CD4-positive, alpha-beta memory T cell (primary cell): Measurements from ENCODE around the gene NBPF19. TPM values are rescaled to one million over a fixed set of nuclear protein-coding genes. Genes with fewer than 3 reads are reported as not detected.
"Not testable (repeated sequence)": the region's sequence is repeated elsewhere in the genome, so short reads cannot be mapped to it uniquely, and the experiment has no call there.

Experiments
- CTCF ChIA-PET: fragments of 350-600 bp; sonication (Branson Sonifier 250); formaldehyde crosslinking; loops from one replicate; lab custom pipeline; 2021; ENCODE audit warnings: inconsistent platforms; ENCODE audit not compliant: partially characterized antibody; lab: Charles Lee
- POLR2A ChIA-PET: fragments of 350-600 bp; sonication (Branson Sonifier 250); formaldehyde crosslinking; loops from one replicate; lab custom pipeline; 2021; ENCODE audit not compliant: partially characterized antibody; lab: Charles Lee
- DNase-seq, 5 donors: peaks; one replicate each; pipeline versions ENCODE4 v3.0.0 to v3.0.0-alpha.2; 2020 to 2022; ENCODE audit warnings: mixed read lengths in 1 of 5
- H3K27ac ChIP-seq: one replicate; pipeline ENCODE4 v1.7.0; 2013; ENCODE audit warnings: low read depth, low read length
- H3K27me3 ChIP-seq: 2 replicates; pipeline ENCODE4 v1.7.0; 2013; ENCODE audit warnings: mild to moderate bottlenecking, low read length, moderate library complexity; ENCODE audit not compliant: insufficient read depth
- H3K36me3 ChIP-seq: 2 replicates; pipeline ENCODE4 v1.7.0; 2013; ENCODE audit warnings: mild to moderate bottlenecking, low read length, moderate library complexity; ENCODE audit not compliant: insufficient read depth
- H3K4me1 ChIP-seq: 2 replicates; pipeline ENCODE4 v1.7.0; 2013; ENCODE audit warnings: mild to moderate bottlenecking, low read length, moderate library complexity; ENCODE audit not compliant: insufficient read depth
- H3K4me3 ChIP-seq, 2 donors: one replicate each; pipeline ENCODE4 v1.7.0; 2013; ENCODE audit warnings: low read length in 2 of 2, mild to moderate bottlenecking in 1 of 2
- H3K9me3 ChIP-seq, 2 donors: one replicate each; pipeline ENCODE4 v1.7.0; 2013; ENCODE audit warnings: low read length in 2 of 2, control low read depth in 1 of 2; ENCODE audit not compliant: control insufficient read depth in 1 of 2
- H3K27ac Mint-ChIP-seq, 7 donors: one replicate each; pipeline ENCODE4 v1.8.0; 2020 to 2021; ENCODE audit warnings: mixed read lengths in 7 of 7, mild to moderate bottlenecking in 6 of 7, inconsistent platforms in 3 of 7, moderate library complexity in 3 of 7
- H3K27me3 Mint-ChIP-seq, 2 donors: one replicate each; pipeline ENCODE4 v1.8.0; 2020 to 2021; ENCODE audit warnings: mixed read lengths in 2 of 2
- H3K36me3 Mint-ChIP-seq, 2 donors: one replicate each; pipeline ENCODE4 v1.8.0; 2020 to 2021; ENCODE audit warnings: mixed read lengths in 2 of 2, inconsistent platforms in 1 of 2, mild to moderate bottlenecking in 1 of 2
- H3K4me1 Mint-ChIP-seq, 4 donors: one replicate each; pipeline ENCODE4 v1.8.0; 2020 to 2021; ENCODE audit warnings: mixed read lengths in 4 of 4, mild to moderate bottlenecking in 1 of 4
- H3K4me3 Mint-ChIP-seq, 8 donors: one replicate each; pipeline ENCODE4 v1.8.0; 2020 to 2021; ENCODE audit warnings: mixed read lengths in 8 of 8, mild to moderate bottlenecking in 7 of 8, moderate library complexity in 6 of 8, inconsistent platforms in 3 of 8
- H3K9me3 Mint-ChIP-seq, 8 donors: one replicate each; pipeline ENCODE4 v1.8.0; 2020 to 2021; ENCODE audit warnings: mixed read lengths in 8 of 8, mild to moderate bottlenecking in 5 of 8, inconsistent platforms in 3 of 8, moderate library complexity in 1 of 8
- intact Hi-C: fragments of 100-400 bp; cut with micrococcal nuclease; formaldehyde crosslinking; loops from one replicate; pipeline ENCODE4 v1.15.1; 2023
- polyA plus RNA-seq, 2 donors: library from polyadenylated mRNA; unstranded; fragments of 300-500 nt; fragmentation: Illumina TruSeq; gene quantifications; one replicate each; pipeline ENCODE4 v1.2.3, GENCODE V29; 2021
- total RNA-seq, 2 experiments: library from RNA; stranded (reverse); gene quantifications; one replicate each; pipeline ENCODE4 v1.2.3, GENCODE V29; 2021

NBPF19 gene
- total RNA-seq (10 to 100 TPM; 65.4 to 67.3 TPM), polyA plus RNA-seq (1 to 10 TPM; 1.5 to 5.6 TPM)

DNA sequence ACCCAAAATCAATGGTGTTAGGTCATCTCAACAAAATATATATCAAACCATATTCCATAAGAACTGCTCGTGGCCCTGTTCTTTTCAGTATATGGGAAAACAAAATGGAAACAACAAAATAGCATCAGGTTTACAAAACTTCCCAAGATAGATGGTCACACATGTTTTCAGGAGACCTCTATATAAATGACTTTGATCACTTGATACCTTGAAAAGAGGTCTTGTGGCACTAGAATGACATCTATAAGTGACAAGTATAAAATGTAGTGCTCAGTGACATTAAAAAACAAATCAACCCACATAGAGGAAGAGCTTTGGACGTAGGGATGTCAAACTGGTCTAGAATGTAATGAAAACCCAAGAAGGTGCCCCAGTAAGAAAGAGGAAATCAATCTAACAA lies at the start of gene NBPF19:
TSS of gene NBPF19 (plus strand) at position 301 of the 400 bp plus-strand sequence. CDS start 888 bp downstream, outside the sequence.
- H3K36me3 ChIP-seq, H3K4me3 ChIP-seq, H3K27ac Mint-ChIP-seq, H3K36me3 Mint-ChIP-seq, H3K9me3 Mint-ChIP-seq, H3K4me1 ChIP-seq, H3K4me3 Mint-ChIP-seq, H3K4me1 Mint-ChIP-seq, POLR2A ChIA-PET, H3K9me3 ChIP-seq, intact Hi-C loops, CTCF ChIA-PET, H3K27me3 Mint-ChIP-seq, H3K27me3 ChIP-seq, H3K27ac ChIP-seq, DNase-seq: not testable (repeated sequence)

- not testable (repeated sequence) for H3K4me1 Mint-ChIP-seq, H3K4me3 ChIP-seq, H3K4me1 ChIP-seq
Observed at GRCh38 chr1:149428317-149428716, 46.5 kb upstream of the NBPF19 start.

GRCh38 chr1:149445451-149445850 lies 29.4 kb upstream of the NBPF19 start:
- H3K36me3 ChIP-seq, CTCF ChIA-PET, POLR2A ChIA-PET, H3K9me3 ChIP-seq, H3K27ac Mint-ChIP-seq, H3K27me3 ChIP-seq, H3K4me1 ChIP-seq, intact Hi-C loops, H3K9me3 Mint-ChIP-seq, H3K36me3 Mint-ChIP-seq, H3K27ac ChIP-seq, H3K4me3 Mint-ChIP-seq, H3K4me3 ChIP-seq, H3K27me3 Mint-ChIP-seq, DNase-seq: not testable (repeated sequence)
- peaks cover 0 to 21% (median 8%) of the 10 kb centered on the region in 4 donors for H3K4me1 Mint-ChIP-seq

More at GRCh38 chr1:149428317-149428716, 46.5 kb upstream of the NBPF19 start:
- intact Hi-C loops, H3K36me3 Mint-ChIP-seq, H3K4me3 Mint-ChIP-seq, H3K9me3 ChIP-seq, H3K27ac ChIP-seq, POLR2A ChIA-PET, H3K9me3 Mint-ChIP-seq, H3K36me3 ChIP-seq, H3K27me3 Mint-ChIP-seq, DNase-seq, CTCF ChIA-PET, H3K27ac Mint-ChIP-seq, H3K27me3 ChIP-seq: not testable (repeated sequence)

- H3K36me3 ChIP-seq, H3K4me3 Mint-ChIP-seq, H3K9me3 Mint-ChIP-seq, H3K27ac Mint-ChIP-seq, CTCF ChIA-PET, H3K9me3 ChIP-seq, H3K4me3 ChIP-seq, H3K4me1 ChIP-seq, H3K27me3 ChIP-seq, H3K27me3 Mint-ChIP-seq, DNase-seq, POLR2A ChIA-PET, H3K4me1 Mint-ChIP-seq, intact Hi-C loops, H3K36me3 Mint-ChIP-seq, H3K27ac ChIP-seq: not testable (repeated sequence)
Observed at GRCh38 chr1:149452196-149452595, 22.6 kb upstream of the NBPF19 start.

- not testable (repeated sequence) for H3K36me3 ChIP-seq, H3K36me3 Mint-ChIP-seq, H3K4me1 Mint-ChIP-seq
Observed at GRCh38 chr1:149452652-149453051, 22.2 kb upstream of the NBPF19 start.

GRCh38 chr1:149558350-149558825 lies 83.5 kb downstream of the NBPF19 start:
- peak overlapping the region; percentile 59 for H3K27ac ChIP-seq
- H3K36me3 ChIP-seq, H3K9me3 ChIP-seq, H3K9me3 Mint-ChIP-seq, H3K27me3 Mint-ChIP-seq, H3K27me3 ChIP-seq, CTCF ChIA-PET, H3K4me1 Mint-ChIP-seq, H3K4me1 ChIP-seq, intact Hi-C loops: not testable (repeated sequence)
- Mint-ChIP-seq H3K4me3 (peak overlapping the region; percentile 84 to 91 (median 90)), H3K27ac (peak overlapping the region; percentile 87 to 93 (median 91)), H3K36me3 (peaks cover 10 to 12% of the 10 kb centered on the region in 2 donors)
- POLR2A ChIA-PET = interaction anchor here (0.6 kb wide), 1 partner anchor 87 kb away, joined by 3 read pairs; no protein-coding TSS in a partner anchor
- H3K4me3 ChIP-seq = peak overlapping the region; percentile 30 to 45
- DNase-seq = peak; percentile 56 to 69 (median 60)

More at GRCh38 chr1:149452652-149453051, 22.2 kb upstream of the NBPF19 start:
- DNase-seq, H3K27me3 Mint-ChIP-seq, H3K9me3 Mint-ChIP-seq, intact Hi-C loops, H3K27ac ChIP-seq, H3K4me3 Mint-ChIP-seq, CTCF ChIA-PET, H3K4me3 ChIP-seq, H3K27me3 ChIP-seq, H3K9me3 ChIP-seq, POLR2A ChIA-PET, H3K27ac Mint-ChIP-seq, H3K4me1 ChIP-seq: not testable (repeated sequence)

GRCh38 chr1:149561806-149562205 lies 87.0 kb downstream of the NBPF19 start:
- DNase-seq, H3K4me3 ChIP-seq, POLR2A ChIA-PET, CTCF ChIA-PET, H3K36me3 Mint-ChIP-seq, H3K4me1 ChIP-seq, H3K27ac ChIP-seq, H3K9me3 Mint-ChIP-seq, intact Hi-C loops, H3K36me3 ChIP-seq, H3K4me3 Mint-ChIP-seq, H3K27me3 ChIP-seq, H3K4me1 Mint-ChIP-seq, H3K9me3 ChIP-seq, H3K27ac Mint-ChIP-seq, H3K27me3 Mint-ChIP-seq: not testable (repeated sequence)

GRCh38 chr1:149565485-149565884 lies 90.6 kb downstream of the NBPF19 start:
- H3K4me3 ChIP-seq, H3K36me3 ChIP-seq, H3K27ac ChIP-seq, H3K4me3 Mint-ChIP-seq, H3K9me3 ChIP-seq, H3K27me3 ChIP-seq, CTCF ChIA-PET, H3K36me3 Mint-ChIP-seq, intact Hi-C loops, H3K4me1 ChIP-seq, H3K27me3 Mint-ChIP-seq, DNase-seq, POLR2A ChIA-PET, H3K27ac Mint-ChIP-seq, H3K9me3 Mint-ChIP-seq, H3K4me1 Mint-ChIP-seq: not testable (repeated sequence)
